Hindlimb muscle (tissue), 1 donor: ENCODE data around the gene CCDC51. TPM values are rescaled to one million over a fixed set of nuclear protein-coding genes. Genes with fewer than 3 reads are reported as not detected.

Experiments
- DNase-seq: peaks from one replicate; pipeline ENCODE4 v3.0.0-alpha.2; 2013
- polyA plus RNA-seq: library from polyadenylated mRNA; unstranded; fragments of 120-200 nt; gene quantifications from one replicate; pipeline ENCODE4 v1.2.1, GENCODE V29; 2013; ENCODE audit not compliant: insufficient read length

The CCDC51 gene
- polyA plus RNA-seq, 1 donor: 16.5 TPM

DNA sequence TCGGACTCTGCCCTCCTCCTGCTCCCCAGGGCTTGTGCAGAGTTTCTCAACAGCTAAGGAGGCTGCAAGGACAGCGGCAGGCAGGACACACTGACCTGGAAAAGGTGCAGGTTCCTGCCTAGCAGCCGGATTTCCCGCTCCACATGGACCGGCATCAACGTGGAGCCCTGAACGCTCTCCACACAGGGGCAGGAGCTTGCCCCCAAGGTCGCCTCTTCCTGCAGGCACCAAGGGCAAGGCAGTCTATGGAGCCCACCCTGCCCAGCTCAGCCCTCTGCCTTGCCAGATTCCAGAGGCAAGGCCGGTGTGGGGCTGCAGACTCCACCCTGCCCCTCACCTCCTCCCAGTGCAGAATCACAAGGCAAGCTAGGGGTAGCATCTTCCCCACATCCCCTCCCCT lies 20.8 kb downstream of the CCDC51 start:
- no peak for DNase-seq

DNA sequence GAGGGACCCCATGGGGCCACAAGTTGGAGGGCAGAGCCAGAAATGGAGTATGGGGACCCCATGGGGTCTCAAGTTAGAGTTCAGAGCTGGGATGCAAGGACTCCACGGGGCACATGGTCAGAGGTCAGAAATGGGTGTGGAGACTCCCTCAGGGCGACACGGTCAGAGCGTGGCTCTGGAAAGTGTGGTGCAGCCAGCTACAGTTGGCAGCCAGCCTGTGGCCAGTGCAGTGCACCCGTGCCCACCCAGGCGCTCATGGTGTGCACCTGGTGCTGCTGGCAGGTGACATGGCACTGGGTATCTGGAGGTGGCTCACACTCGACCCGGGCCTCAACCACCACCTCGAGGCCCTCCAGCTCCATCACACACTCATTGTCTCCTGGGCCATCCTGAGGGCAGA lies 21.3 kb downstream of the CCDC51 start:
- DNase-seq: no peak

DNA sequence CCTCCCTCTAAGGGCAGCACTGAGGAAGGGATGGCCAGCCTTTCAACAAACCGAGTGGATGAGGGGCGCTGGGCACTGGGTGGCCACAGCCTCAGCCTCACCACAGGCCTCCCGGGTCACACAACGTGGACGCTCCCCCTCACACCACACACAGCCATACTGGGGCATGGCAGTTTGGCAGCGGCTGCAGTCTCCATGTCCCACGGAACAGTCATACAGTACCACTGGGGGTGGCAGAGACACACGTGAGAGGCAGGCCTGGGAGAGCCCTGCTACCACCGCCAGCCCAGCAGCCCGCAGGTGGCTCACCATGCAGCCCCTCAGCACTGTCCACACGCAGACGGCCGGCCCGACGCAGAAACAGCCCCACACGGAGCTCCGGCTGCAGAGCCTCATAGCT lies 21.8 kb downstream of the CCDC51 start:
- DNase-seq: no peak

DNA sequence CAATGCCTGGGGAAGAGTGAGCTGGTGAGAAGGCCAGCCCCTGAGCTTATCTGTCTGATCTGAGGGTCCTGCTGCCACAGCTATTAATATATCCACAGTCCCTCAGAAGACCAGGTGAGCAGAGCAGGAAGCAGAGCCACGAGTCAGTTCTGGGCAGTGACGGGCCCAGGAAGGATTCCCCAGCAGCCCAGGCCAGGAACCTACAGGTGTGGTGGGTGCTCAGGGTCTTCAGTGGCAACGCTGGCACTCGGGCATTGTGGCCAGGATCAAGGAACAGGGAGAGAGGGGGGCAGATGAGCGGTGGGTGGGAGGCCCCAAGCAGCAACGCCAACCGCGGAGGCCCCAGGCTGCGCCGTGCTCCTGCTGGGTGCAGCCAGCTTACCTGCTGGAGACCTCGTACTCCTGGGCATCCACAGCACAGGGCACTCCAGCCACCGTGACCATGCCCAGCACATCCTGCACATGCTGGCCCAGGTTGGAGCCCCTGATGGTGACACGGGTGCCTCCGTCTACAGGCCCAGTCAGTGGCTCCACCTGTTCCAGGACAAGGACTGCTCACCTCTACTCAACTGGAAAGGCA lies 22.3 kb downstream of the CCDC51 start:
- DNase-seq: no peak

DNA sequence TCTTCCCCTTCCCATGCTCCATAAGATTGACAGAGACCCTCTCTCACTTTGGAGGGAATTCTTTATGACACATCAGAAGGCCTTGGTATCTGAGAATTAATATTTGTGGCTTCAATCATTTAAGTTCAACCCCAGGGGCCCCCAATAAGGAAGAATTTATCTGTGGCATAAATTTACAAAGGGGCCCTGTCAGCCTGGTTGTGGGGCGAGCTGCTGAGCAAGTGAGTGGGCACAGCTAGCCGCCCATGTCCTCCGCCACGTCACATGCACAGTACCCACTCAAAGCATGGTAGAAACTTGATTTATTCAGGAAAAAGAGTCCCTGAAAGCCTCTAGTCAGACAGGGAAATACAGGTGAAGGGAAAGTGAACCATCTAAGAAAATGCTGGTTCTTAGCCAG lies 23.4 kb downstream of the CCDC51 start:
- no peak for DNase-seq

DNA sequence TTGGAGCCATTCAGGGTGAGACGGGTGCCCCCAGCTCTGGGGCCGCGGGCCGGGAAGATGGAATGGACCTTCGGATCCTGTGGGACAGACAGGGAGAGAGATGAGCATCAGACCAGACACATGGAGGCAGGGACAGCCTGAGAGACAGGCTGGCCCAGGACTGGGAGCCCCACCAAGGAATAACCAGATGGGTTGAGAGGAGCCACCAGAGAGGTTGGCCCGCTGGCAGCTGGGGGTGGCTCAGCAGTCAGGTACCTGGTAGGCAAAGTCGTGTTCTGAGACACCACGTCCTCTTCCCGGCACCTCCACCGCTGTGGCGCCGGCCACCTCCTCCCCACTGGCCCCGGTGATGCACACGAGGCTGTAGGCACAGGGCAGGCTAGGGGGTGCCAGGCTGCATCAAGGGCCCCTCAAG lies 23.8 kb downstream of the CCDC51 start:
- no peak for DNase-seq

DNA sequence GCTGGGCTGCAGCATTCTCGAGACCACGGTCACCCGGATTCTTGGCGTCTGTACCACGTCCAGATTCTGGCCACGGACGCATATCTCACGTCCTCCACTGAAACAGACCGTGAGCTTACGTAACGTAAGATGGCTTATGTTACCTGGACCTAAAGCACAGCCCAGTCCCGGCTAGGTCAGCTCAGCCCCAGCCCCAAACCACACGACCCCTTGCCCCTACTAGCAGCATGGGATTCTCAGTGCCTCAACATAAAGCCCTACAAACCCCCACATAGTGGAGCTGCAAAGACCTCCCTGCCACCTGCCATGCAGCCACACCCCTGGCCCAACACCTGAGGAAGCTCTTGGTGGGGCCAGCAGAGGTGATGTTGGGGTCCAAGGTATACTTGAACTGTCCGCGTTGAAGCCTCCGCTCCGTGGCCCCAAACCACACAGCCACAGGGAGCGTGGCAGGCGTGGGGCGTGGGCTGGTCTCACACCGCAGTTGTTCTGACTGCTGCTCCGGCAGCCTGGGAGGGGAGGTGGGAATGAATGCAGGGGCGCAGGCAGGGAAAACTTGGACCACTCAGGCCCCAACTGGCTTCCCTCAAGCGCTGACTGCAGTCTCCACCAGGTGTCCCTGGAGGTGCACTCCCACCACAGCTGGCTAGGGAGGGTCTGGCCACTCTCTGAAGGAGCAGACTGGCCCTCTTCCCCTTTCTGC lies 24.5 kb downstream of the CCDC51 start:
- no peak for DNase-seq

DNA sequence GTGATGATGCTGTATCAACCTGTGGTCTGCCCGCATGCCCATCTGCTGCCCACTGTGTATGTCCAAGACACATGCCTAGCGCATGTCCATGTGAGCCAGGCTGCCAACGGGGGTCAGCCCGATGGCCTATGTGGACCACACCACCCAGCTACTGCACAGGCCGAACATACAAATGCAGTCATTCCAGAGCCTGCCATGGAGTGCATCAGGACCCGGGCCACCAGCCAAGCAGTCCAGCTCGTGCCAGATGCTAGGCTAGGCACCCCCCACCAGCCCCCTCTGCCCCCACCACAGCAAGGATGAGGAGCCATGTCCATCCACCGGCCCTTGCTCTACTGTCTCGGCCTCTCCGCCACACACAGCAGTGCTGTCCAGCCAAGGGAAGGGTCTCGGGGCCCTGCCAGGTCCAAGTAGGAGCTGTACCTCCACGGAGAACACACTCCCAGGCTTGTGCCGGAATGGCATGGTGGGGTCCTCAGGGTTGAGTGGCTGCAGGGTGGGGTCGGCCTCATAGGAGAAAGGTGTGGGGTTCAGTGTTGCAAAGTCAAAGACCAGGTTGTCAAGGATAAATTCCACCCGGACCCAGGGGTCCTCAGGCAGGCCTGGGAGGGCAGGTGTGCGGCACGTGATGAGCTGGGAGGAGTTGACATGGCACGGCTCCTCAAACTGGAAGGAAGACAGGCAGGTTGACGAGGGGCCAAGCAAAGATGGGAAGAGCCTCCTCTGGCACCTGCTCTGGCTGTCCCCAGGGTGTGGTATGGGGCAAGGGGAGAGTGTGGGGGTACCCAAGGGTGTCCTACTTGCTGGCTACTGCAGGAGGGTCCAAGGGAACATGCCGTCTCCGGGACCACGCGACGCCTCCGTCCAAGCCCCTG lies 25.3 kb downstream of the CCDC51 start:
- DNase-seq: no peak

DNA sequence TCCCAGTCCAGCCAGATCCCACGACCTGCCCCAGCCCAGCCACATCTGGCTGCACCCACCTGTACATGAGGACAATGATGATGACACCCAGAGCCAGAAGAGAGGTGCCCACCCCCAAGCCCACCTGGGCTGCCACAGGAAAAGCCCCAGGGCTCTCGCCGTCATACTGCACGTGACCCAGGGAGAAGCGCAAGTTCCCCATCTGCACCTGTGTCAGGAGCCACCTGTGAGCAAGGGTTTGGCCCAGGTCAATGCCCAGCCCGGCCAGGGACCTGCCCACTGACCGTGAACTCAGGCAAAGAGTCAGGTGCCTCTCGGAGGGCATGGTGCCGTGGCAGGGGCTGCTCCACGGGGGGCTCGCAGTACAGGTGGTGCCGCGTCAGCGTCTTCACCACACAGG lies 26.3 kb downstream of the CCDC51 start:
- no peak for DNase-seq

DNA sequence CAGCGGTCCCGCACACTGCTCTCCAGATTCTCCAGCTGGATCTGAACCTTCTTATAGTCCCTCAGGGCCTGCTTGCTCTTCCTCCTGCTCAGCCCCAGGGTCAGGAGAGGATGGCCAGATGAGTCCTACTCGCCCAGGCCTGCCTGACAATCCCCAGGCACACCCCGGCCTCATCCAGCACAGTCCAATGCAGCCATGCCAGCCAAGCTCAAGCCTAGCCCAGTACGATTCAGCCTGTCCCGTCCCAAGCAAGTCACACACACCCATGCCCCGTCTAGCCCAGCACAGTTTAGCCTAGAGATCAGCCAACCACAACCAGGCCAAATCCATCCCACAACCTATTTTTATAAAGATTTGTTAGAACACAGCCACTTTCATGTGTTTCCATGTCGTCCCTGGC lies 26.8 kb downstream of the CCDC51 start:
- no peak for DNase-seq

DNA sequence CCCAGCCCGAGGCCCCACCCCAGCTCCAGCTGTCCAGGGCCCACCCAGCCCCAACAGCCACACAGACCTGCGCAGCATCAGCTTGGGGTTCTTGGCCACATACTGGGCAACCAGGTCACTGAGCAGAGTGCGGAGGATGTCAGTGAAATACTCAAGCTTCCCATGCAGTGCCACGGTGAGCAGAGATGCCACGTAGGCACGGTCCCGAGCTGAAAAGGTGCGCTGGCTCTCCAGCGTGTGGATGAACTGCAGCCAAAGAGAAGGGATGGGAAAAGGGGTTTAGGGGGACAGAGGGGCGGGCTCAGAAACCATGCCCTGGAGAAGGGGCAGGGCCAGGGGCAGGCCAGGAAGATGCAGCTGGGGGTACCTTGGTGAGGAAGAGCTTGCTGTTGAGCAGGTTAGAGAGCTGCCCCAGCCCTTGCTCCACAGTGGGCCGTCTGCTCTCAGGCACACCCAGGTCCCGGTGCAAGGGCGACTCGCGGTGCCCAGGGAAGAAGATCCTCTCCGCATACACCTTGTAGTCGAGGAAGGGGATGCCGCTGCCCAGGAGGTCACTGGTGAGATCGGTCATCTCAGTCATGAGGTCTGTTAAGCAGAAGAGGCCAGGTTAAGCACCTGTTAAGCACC lies 27.4 kb downstream of the CCDC51 start:
- no peak for DNase-seq

DNA sequence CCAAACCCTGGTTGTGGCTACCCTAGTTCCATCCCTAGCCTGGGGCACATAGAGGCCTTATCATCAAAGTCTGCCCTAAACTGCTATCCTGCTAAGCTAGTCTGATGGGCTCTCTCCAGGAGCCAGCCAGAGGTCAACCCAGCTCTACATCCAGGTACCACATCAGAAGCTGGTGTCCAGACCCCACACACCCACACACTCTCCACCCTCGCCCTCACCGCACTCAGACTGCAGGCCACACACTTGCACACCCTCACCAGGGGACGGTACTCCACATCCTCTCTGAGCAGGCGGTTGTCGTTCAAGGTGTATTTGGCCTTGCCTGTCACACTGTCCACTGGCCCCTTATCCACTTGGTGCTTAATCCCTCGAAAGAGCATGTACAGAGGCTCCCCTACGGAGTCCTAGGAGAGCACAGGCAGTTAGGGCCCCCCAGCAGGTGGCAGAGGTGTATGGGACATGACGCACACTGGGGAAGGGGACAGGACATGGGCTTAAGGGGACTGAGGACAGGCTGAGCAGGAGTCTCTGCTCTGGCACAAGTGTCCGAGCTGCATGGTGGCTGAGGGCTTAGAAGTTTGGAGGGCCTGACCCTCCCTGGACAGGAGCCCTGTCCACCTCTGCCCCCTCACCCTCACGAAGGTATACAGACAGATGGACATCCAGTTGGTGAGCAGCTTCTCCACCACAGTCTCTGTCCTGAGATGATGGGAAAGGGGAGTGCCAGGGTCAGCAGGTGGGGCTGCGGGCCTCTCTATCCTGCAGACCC lies 28.1 kb downstream of the CCDC51 start:
- DNase-seq: no peak

DNA sequence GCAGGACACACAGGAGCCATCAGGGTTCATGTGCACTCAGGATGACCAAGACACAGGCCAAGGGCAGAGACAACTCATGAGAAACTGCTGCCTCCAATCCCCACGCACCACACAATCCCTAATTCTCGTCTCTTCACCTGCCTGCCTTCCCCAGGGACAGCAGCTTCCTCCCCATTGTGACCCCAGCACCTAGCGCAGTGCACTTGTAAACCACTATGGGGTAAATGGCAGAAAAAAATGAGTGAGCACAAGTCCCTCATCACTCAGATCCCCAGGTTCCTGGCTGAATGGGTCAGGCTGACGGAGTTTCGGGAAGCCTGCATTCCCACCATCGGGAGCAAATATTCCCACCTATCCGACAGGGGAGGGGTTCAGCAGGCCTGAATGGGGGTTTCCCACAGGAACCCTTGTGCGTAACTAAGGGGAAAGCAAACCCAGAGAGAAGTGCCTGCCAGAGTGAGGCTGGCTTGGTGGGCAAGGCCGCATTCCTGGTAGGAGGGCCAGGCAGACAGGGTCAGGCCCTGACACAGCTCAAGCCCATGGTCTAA lies 28.8 kb downstream of the CCDC51 start:
- no peak for DNase-seq

DNA sequence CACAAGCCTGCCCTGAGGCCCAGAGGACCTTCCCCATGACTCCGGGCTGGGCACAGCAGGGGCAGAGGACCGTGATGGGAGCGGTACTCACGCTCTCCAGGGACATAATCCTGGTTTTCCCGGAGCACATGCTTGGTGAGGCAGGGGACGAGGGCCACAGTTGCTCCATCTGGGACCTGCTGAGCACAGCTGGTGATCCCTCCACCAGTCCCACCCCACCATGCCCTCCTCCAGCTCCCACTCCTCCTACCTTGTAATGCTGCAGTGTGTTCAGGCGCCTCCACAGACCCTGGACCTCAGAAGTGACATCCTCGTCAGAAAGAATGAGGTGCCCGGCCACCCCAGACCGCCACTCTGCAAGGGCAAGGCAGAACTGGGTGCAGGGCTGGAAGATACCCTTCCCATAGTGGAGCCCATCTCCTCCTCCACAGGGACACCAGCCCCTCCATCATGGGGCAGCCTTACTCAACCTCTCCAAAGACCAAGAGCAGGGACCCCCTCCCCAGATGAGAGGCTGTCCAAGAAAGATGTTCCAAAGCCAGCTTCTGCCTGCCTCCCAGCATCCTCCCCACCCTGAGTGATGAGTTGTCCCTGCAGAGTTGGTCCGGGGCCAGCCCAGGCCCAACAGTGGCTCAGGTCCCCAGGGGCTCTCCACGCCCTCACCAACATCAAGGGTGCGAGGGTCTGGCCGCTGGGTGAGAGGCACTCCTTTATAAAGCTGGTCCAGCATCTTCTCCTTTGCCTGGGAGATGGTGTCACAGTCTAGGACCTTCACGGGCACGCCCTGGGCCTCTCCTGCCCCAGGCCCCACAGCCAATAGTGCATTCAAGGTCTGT lies 29.5 kb downstream of the CCDC51 start:
- DNase-seq: no peak

DNA sequence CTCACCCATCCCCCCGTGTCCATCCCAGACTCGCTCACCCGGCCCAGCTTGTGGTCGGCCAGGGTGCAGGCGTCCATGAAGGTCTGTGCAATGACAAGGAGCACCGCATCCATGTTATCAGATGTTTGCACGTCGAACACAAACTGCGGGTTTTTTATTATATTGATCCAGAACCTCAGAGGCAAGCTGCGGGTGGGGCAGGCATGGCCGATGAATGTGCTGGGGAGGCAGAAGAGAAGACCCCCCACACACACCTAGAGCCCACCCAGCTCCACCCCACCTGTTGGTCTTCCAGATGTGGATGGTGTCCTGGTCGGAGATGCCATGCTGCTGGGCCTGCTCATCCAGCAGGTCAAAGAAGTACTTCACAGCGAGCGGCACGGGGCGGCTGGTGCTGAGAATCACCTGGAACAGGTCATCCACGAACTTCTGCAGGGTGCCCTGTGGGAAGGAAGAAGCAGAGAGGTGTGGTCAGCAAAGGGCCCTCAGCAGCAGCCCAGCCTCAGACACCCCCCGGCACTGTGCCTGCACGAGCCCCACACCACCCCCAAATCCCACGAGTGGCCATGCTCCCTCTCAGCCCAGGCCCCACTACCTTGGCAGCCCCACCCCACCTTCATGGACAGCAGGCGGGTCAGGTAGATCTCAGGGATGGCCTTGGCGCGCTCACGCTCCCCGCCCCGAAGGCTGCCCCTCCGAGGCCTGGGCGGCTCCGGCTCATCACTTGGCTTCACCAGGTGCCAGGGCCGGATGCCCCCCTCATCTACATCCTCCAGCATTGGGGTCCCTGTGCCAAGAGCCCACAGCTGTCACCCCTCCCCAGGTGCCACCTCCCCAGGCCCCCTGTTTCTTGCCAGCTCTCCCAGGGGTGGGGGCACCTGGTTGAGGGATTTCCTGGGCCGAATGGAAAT lies 30.4 kb downstream of the CCDC51 start:
- DNase-seq: no peak

DNA sequence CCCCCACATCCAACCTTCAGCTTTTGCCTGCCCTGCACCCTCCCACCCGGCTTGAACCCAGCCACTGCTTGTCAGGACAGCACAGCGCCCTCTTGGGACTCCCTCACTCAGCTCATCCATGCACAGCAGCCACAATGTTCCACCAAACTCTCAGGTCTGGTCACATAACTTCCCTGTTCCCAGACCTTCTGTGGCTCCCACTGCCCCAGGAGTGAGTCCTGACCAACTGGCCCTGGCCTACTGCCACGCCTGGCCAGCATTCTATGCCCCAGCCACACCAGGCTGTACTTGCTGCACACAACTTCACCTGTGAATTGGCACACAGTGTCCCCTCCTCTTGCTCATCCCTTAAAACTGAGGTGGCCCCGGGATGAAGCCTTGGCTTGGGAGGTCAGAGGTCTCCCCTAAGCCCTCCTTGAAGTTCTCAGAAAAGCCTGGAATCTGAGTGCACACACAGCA lies 31.1 kb downstream of the CCDC51 start:
- DNase-seq: no peak

DNA sequence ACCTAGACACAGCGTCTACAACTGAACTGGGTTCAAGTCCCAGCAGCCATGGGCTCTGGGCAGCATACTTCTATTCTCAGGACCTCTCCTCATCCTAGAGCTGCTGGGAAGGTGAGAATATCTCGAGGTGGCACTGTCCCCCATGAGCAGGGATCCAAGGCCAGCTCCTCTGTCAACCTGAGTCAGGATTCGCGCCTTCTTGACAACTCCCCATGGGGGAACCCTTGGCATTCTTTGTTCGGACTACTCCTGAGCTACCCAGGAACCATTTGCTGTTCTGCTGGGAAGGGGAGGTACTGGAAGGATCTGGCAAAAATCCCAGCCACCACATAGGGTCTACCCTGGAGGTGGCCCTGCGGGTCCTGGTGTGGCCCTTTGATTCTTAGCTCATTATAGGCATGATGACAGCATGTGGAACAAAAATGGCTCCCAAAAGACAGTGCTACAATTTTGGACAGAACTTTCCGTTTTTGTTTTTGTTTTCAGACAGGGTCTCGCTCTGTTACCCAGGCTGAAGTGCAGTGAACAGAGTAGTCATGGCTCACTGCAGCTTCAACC lies 32.3 kb downstream of the CCDC51 start:
- no peak for DNase-seq

DNA sequence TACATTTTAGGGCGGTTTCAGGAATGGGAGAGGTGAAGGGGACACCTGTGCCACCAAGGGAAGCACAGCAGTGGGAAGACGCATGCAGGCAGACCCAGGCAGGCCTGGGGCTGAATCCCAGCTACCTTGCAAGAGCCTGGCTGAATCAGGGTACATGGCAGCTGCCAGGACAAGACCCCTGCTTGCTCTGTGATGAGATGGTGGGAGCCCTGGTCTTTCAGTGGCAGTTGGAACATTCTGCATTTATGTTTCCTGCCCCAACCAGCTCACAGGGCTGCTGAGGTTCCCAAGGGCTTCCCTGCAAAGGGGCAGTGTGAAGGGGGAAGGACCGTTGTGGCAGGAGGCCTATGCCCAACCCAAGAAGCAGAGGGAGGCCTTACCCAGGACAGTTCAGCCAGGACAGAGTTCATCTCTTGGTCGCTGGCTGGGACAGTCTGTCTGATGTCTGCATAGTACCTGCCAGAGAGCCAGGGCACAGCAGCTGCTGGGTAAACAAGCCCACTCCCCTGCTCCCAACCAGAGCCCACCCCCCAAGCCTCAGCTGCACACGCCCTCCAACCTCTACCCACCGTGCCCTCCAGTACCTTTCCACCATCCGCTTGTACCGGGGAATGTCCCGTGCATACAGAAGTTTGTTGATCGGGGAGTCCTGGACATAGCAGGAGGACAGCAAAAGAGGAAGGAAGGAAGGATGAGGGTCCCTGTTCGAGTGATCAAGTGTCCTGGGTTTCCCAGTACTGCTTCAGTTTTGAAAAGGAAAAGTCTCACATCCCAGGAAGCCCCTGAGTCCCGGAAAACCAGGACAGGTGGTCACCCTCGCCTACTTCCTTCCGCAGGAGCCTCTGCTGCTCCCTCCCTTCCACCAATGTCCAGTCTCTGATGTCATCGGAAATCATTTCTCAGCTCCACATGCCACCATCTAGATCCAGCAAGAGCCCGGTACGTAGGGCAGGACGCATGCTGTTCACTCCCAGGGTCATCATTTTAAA lies 33.2 kb downstream of the CCDC51 start:
- DNase-seq: no peak
